Measurements from ENCODE around the gene ANXA6.

- TF ChIP-seq CTCF (IDR thresholded peaks at IDR 0.05; ENCODE audit: low read depth, low read length) (no peak), EZH2phosphoT487 (IDR thresholded peaks at IDR 0.05; ENCODE audit: low read depth) (no peak)
Measured at GRCh38 chr5:151067632-151068432, 89.7 kb downstream of the ANXA6 start.

All from OCI-LY3 (cell line).